GM18873 (cell line): ENCODE results near the gene FBXL22.
"Not testable (repeated sequence)": the region's sequence is repeated elsewhere in the genome, so short reads cannot be mapped to it uniquely, and the experiment has no call there.

Experiments
- ATAC-seq: cut with Tn5 transposase; IDR thresholded peaks from one replicate; pipeline ENCODE4 v1.9.1; 2021; ENCODE audit warnings: mild to moderate bottlenecking, moderate library complexity, moderate number of reproducible peaks; ENCODE audit not compliant: unreplicated experiment, low FRiP score

The FBXL22 gene

DNA sequence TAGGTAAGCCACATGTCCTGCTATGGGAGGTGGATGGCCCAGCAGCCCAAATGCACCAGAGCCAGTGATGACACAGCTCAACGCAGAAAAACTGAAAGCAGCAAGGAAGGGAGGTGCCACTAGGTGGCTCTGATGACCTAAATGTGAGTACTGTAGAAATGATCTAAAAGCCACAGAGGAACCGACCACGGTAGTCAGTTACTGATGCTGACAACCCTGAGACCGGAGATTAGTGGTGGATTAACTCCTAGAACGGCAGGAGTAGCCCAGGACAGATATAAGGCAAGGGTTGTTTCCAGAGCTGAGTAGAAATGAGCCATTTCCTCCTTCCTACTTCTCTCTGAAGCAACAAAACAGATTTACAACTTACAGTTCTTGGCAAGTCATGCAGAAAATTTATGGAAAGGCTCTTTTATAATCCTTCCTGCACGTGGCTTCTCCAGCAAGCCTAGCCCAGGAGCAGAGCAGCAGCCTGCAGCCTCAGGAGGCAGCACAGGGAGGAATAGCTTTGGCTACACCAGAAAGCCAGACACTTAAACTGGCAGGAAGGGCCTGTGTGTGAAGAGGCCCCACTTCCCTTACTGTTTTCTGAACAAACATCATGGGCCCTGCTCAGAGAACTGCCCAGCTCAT is 13.1 kb downstream of the FBXL22 start:
- ATAC-seq, result peak; percentile 47

DNA sequence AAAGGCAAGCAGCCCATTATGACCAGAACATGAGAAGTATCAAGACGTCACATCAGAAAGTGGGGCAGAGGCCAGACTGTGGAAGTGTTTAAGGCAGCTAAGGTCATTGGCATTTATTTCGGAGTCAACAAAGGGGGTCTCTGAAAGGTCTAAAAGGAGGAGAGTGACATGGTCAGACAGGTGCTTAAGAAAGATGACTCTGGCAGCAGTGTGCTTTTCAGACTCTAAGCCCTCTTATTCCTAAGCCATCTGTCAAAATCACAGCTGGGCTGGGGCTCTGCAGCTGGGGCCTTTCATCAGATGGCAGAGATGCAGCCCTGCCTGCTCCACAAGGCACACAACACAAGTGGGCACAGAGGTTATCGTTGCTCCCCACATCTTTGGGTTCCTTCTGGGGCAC is 14.0 kb downstream of the FBXL22 start:
- ATAC-seq, result no peak

DNA sequence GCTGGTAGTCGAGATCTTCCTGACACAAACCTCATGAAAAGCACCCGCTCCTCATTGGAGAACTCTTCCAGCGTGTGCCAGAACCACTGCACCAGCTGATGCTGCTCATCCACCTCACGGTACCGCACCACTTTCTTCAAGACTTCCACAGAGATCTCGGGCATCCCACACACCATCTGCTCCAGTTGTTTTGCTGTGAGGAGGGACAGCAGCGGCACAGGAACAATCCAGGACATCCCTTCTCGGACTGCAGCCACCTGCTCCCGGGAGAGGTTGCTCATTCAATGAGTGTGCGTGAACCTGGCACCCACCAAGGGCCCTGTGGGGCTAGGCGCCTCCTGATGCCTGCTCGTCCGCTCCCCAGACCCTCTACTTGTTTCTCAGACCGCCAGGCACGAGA is 15.1 kb downstream of the FBXL22 start:
- ATAC-seq, result no peak

DNA sequence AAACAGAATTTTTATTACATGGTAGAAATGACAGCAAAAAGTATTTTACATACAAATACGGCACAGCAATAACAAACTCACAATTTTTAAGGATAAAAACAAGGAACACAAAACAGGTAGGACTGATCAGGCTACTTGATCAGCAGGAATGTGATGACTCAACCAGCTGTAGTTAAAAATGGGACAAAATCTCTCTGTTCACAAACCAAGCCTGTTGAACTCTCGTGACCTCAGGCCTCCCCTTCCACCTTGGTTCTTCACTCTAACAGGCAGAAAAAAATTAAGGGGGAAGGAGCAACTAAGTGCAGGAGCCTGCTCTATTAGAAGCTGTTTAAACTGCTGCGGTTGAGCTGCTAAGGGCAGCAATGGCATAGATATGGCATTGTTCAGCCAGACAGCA is 18.7 kb downstream of the FBXL22 start:
- no peak for ATAC-seq

DNA sequence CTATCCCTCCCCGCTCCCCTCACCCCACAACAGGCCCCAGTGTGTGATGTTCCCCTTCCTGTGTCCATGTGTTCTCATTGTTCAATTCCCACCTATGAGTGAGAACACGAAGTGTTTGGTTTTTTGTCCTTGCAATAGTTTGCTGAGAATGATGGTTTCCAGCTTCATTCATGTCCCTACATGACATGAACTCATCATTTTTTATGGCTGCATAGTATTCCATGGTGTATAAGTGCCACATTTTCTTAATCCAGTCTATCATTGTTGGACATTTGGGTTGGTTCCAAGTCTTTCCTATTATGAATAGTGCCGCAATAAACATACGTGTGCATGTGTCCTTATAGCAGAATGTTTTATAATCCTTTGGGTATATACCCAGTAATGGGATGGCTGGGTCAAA is 20.0 kb downstream of the FBXL22 start:
- ATAC-seq, result not testable (repeated sequence)

DNA sequence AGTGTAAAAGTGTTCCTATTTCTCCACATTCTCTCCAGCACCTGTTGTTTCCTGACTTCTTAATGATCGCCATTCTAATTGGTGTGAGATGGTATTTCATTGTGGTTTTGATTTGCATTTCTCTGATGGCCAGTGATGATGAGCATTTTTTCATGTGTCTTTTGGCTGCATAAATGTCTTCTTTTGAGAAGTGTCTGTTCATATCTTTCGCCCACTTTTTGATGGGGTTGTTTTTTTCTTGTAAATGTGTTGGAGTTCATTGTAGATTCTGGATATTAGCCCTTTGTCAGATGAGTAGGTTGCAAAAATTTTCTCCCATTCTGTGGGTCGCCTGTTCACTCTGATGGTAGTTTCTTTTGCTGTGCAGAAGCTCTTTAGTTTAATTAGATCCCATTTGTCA is 20.4 kb downstream of the FBXL22 start:
- ATAC-seq, result not testable (repeated sequence)

DNA sequence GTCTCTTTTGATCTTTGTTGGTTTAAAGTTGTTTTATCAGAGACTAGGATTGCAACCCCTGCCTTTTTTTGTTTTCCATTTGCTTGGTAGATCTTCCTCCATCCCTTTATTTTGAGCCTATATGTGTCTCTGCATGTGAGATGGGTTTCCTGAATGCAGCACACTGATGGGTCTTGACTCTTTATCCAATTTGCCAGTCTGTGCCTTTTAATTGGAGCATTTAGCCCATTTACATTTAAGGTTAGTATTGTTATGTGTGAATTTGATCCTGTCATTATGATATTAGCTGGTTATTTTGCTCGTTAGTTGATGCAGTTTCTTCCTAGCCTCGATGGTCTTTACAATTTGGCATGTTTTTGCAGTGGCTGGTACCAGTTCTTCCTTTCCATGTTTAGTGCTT is 23.6 kb downstream of the FBXL22 start:
- ATAC-seq, result not testable (repeated sequence)

DNA sequence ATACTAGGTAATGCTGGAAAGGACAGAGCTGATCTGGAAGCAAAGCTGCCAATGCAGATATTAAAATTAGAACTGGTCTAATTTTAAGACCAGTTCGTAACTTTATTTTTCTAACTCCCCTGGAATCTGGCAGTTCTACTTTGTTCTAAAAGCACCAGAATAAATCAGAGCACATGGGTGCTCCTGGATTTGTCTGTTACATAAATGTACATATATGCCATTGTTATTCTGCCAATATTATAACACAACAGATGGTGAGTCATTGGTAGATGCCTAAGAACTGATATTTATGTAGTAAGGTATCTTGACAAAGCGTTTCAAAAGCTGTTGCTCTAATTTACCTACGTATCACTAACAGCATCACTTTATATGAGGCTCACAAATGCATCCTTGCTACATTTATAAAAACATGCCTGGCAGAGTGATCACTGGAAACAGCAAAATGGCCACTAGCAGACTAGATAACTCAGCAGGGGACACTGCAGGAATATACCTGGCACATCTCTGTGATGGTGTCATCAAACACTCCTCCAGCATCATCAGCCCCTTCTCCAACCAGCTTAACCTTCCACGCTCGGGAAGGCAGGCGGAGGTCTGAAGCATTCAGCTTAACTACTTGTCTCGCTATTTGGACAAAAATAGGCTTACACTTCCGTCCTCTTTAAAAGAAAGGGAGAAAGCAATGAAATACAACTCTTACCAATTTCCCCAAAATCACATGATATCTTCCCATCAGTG is 26.2 kb downstream of the FBXL22 start:
- no peak for ATAC-seq

DNA sequence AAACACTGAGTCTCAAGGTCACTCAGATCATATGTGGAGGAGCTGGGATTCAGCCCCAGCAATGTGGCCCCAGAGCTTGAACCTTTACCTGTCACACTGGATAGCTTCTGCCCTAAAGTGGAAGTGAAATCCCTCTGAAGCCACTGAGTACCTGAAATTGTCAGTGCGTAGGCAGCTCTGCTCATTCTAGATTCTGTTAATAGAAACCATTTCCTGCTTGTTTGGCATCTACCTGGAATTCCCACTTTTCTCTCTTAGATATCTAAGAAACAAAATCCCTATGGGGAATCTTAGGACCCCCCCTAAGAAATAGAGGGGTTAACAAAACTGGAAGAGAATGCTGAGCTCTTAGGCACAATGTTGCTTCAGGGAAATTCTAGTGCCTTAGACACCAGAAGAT is 29.8 kb downstream of the FBXL22 start:
- ATAC-seq, result no peak

DNA sequence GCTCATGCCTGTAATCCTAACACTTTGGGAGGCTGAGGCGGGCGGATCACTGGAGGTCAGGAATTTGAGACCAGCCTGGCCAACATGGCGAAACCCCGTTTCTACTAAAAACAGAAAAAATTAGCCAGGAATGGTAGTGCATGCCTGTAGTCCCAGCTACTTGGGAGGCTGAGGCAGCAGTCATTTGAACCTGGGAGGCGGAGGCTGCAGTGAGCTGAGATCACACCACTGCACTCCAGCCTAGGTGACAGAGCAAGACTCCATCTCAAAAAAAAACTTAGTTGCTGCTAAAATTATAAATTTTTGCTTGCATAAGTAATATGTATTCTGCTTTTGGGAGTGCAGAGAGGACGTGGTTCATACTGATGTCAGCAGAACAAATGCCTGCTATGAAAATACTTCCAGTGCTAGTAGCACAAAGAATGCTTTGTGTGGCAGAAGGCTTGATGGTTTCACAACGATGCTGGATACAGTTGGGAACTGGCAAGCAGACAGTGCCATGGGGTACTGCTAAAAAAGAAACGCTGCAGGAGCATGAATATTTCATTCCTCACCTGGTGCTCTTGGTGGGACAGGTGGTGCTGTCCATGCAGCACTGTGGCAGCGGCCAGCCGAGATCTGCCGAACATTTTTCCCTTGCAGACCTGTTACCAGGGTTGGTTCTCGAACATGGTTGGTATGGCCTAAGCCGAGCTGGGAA is 31.1 kb downstream of the FBXL22 start:
- no peak for ATAC-seq

DNA sequence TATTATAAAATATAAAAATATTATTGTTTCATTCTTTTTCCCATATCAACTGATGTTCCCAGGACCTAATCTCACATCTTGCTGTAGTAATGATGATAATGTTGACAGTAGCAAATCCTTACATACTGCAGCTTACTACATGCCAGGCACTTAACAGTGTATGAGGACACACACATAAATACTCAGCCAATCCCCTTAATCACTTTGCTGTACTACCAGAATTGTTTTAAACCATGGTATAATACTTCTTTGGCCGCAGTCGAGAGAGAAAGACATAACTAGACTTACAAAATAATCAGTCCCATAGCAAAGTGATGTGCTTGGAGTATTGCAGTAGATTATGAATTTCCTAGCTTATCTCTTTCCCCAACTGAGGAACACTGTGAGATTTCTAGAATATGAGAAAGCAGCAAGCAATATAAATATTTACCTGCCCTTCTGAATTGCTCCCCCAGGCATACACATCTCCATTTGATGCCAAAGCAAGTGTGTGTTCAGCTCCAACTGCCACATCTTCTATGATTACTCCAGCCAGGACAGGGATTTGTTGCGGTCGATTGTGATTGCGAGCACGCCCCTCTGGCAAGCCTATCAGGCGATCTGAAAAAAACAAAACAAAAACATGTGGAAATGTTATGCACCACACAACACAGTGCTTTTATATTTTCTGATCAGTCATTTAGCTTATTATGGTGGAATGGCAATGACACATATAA is 33.0 kb downstream of the FBXL22 start:
- ATAC-seq, result no peak

DNA sequence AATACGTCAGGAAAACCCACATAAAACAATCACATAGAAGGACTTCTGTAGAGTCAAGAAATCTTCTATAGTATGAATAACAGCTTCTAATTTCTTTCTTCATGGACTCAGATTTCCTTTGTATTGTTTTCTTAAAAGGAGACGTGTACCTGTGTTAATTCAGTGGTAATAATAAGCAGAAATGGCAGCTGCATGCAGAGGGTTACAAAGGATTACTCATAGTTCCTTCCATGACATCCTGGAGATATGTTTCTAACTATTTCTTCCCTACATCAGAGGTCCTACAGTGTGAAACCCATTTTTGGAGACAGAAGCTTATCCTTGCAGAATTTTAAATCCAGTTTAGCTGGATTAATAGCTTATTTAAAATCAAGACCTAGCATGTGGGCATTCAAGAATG is 36.1 kb downstream of the FBXL22 start:
- no peak for ATAC-seq

DNA sequence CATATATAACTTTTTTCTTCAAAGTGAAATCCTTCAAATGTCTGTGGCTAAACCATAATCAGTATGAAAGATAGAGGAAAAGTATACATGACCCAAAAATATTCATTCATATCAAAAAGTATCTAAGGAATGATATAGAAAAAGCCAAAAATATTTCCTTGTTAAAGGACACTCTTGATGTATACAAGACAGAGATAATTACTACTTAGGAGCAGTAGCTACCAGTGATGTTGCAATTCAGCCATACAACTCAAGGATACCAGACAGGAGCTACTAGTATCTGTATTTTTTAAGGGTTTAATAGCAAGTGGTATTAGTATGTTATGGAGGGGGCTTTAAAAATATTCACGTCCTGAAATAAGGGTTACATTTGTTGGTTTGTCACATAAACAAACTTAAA is 37.0 kb downstream of the FBXL22 start:
- ATAC-seq, result no peak

DNA sequence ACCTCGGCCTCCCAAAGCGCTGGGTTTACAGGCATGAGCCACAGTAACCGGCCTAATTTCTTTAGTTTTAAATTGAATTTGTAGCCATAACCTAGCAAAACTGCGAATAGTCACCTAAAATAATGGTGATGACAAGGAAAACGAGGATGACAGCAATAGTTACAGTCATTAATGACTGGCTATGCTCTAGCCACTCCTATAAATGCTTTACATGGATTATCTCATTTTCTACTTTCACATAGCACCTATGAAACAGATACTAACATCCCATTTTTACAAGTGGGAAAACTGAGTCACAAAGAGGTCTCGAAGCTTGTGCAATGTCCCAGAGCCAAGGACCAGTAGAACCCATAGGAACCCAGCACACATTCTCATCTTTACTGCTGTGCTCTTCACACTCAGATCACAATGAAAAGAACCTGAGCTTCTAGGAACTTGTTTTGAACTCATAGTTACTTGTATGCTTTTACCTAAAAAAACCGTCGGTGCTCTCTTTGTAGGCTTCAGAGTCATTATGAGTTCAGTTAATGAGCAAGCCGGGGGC is 39.4 kb downstream of the FBXL22 start:
- no peak for ATAC-seq

DNA sequence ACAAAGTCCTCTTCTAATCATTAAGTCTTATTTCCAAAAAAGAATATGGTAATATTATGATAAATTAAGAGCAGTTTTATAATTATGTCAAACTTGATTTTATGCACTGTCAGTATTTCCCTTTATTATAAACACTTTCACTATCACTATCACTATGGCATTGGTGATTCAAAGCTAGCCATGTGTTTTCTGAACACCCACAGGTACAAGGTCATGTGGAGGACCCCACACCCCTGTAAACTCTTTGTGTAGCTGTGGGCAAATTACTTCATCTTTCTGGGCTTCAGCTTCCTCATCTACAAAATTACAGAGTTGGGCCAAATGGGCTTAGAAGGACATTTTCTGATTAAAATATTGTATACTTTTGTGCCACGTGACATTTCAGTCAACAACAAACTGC is 41.7 kb downstream of the FBXL22 start:
- ATAC-seq, result no peak

DNA sequence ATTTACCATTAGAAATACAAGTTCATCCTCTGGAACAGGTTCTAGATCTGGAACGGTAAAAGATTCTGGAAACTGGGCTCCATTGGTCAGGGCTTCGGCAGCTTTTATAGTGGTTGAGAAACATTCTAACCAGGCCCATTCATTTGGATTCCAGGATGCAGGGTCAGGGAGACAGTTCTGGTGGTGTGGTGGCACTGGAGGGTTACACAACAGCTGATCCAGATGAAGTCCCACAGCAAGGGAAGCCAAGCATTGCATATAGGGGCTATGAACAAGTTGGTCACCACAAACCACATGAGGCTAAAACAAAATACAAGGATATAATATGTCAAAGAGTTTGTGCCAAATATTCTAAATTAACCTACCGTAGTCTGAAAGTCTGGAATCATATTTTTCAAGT is 43.0 kb downstream of the FBXL22 start:
- no peak for ATAC-seq
